ENCODE results near the gene SLC22A16.
"Not testable (repeated sequence)": the region's sequence is repeated elsewhere in the genome, so short reads cannot be mapped to it uniquely, and the experiment has no call there.

SLC22A16 gene

GRCh38 chr6:110490110-110490509 lies 13.7 kb upstream of the SLC22A16 start:
- DNase-seq (ENCODE audit: low read depth in 2 of 2) = no peak

- DNase-seq (ENCODE audit: low read depth in 2 of 2) = no peak
Measured at GRCh38 chr6:110488606-110489190, 12.3 kb upstream of the SLC22A16 start.

GRCh38 chr6:110487968-110488381 lies 11.6 kb upstream of the SLC22A16 start:
- not testable (repeated sequence) for DNase-seq (ENCODE audit: low read depth in 2 of 2)

GRCh38 chr6:110486756-110487155 lies 10.3 kb upstream of the SLC22A16 start:
- no peak for DNase-seq (ENCODE audit: low read depth in 2 of 2)

GRCh38 chr6:110485491-110485890 lies 9.1 kb upstream of the SLC22A16 start:
- no peak for DNase-seq (ENCODE audit: low read depth in 2 of 2)

- no peak for DNase-seq (ENCODE audit: low read depth in 2 of 2)
Measured at GRCh38 chr6:110484321-110484720, 7.9 kb upstream of the SLC22A16 start.

GRCh38 chr6:110482774-110483400 lies 6.5 kb upstream of the SLC22A16 start:
- DNase-seq (ENCODE audit: low read depth in 2 of 2) = no peak

GRCh38 chr6:110481081-110481480 lies 4.7 kb upstream of the SLC22A16 start:
- DNase-seq (ENCODE audit: low read depth in 2 of 2) = no peak

- DNase-seq (ENCODE audit: low read depth in 2 of 2) = no peak
Measured at GRCh38 chr6:110475066-110475653, 1.3 kb downstream of the SLC22A16 start.

- DNase-seq (ENCODE audit: low read depth in 2 of 2) = no peak
Measured at GRCh38 chr6:110474500-110474899, 1.9 kb downstream of the SLC22A16 start.

GRCh38 chr6:110472739-110473138 lies 3.7 kb downstream of the SLC22A16 start:
- DNase-seq (ENCODE audit: low read depth in 2 of 2) = no peak

GRCh38 chr6:110471726-110472365 lies 4.6 kb downstream of the SLC22A16 start:
- DNase-seq (ENCODE audit: low read depth in 2 of 2) = no peak

GRCh38 chr6:110468731-110469130 lies 7.7 kb downstream of the SLC22A16 start:
- no peak for DNase-seq (ENCODE audit: low read depth in 2 of 2)

- DNase-seq (ENCODE audit: low read depth in 2 of 2) = no peak
Measured at GRCh38 chr6:110467566-110468140, 8.8 kb downstream of the SLC22A16 start.

GRCh38 chr6:110462884-110463481 lies 13.4 kb downstream of the SLC22A16 start:
- no peak for DNase-seq (ENCODE audit: low read depth in 2 of 2)

GRCh38 chr6:110461376-110461775 lies 15.0 kb downstream of the SLC22A16 start:
- no peak for DNase-seq (ENCODE audit: low read depth in 2 of 2)

- DNase-seq (ENCODE audit: low read depth in 2 of 2) = no peak
Measured at GRCh38 chr6:110459137-110459536, 17.3 kb downstream of the SLC22A16 start.

GRCh38 chr6:110458476-110458875 lies 17.9 kb downstream of the SLC22A16 start:
- DNase-seq (ENCODE audit: low read depth in 2 of 2) = no peak

GRCh38 chr6:110457567-110458175 lies 18.7 kb downstream of the SLC22A16 start:
- DNase-seq (ENCODE audit: low read depth in 2 of 2) = not testable (repeated sequence)

- no peak for DNase-seq (ENCODE audit: low read depth in 2 of 2)
Measured at GRCh38 chr6:110456694-110457093, 19.7 kb downstream of the SLC22A16 start.

- no peak for DNase-seq (ENCODE audit: low read depth in 2 of 2)
Measured at GRCh38 chr6:110449541-110449895, 26.9 kb downstream of the SLC22A16 start.

Measured in stimulated activated CD8-positive, alpha-beta memory T cell treated with anti-CD3 and anti-CD28 coated beads, Interleukin-7, amount 100 ng/mL, for 1 hour (primary cell).